Measurements from ENCODE around the gene TREH. TPM values are rescaled to one million over a fixed set of nuclear protein-coding genes. Genes with fewer than 3 reads are reported as not detected.
"Not testable (repeated sequence)": the region's sequence is repeated elsewhere in the genome, so short reads cannot be mapped to it uniquely, and the experiment has no call there.

The TREH gene
- total RNA-seq, 4 donors from 2014 or later, result not detected

- H3K36me3 ChIP-seq; H3K27me3 ChIP-seq; H3K4me3 ChIP-seq; H3K9me3 ChIP-seq; DNase-seq (ENCODE audit: low spot score in 2 of 2): not testable (repeated sequence)
- Histone ChIP-seq H3K4me1 (peaks cover 0 to 38% (median 11%) of the 10 kb centered on the region in 4 donors), H3K27ac (peak overlapping the region in 2 of 4 donors; percentile 38 to 50)
- WGBS, 2 donors, result 53 to 54% methylated on average over 10 of the region's 10 CpGs
- TF ChIP-seq POLR2A (IDR thresholded peaks at IDR 0.05), result peak in 1 of 2 donors; percentile 29
- peak in 1 of 2 donors; percentile 43 for TF ChIP-seq EP300 (IDR thresholded peaks at IDR 0.05)
These were observed 8.9 kb upstream of the TREH start for GRCh38 chr11:118688339-118688738.

- no peak for DNase-seq (ENCODE audit: low spot score in 2 of 2)
- Histone ChIP-seq H3K4me1 (peaks cover 0 to 38% (median 11%) of the 10 kb centered on the region in 4 donors), H3K9me3 (no peaks in the 10 kb centered on the region), H3K36me3 (no peaks in the 10 kb centered on the region), H3K4me3 (no peak overlapping the region), H3K27me3 (no peaks in the 10 kb centered on the region), H3K27ac (peak overlapping the region in 2 of 4 donors; percentile 38 to 50)
- no peak for TF ChIP-seq CTCF (IDR thresholded peaks at IDR 0.05)
- no peak for TF ChIP-seq EP300 (IDR thresholded peaks at IDR 0.05)
- TF ChIP-seq POLR2A (IDR thresholded peaks at IDR 0.05), result no peak
- WGBS, 2 donors, result 73 to 88% methylated on average over 5 of the region's 5 CpGs
These were observed 8.5 kb upstream of the TREH start for GRCh38 chr11:118687906-118688305.

- 86 to 97% methylated on average over 2 of the region's 2 CpGs for WGBS, 2 donors
- peaks cover 0 to 9% (median 1%) of the 10 kb centered on the region in 4 donors for H3K4me1 ChIP-seq
- DNase-seq (ENCODE audit: low spot score in 2 of 2), result no peak
- TF ChIP-seq CTCF (IDR thresholded peaks at IDR 0.05), result no peak
- no peak for TF ChIP-seq EP300 (IDR thresholded peaks at IDR 0.05)
- no peak for TF ChIP-seq POLR2A (IDR thresholded peaks at IDR 0.05)
- H3K27ac ChIP-seq, result no peak overlapping the region
- H3K4me3 ChIP-seq, result no peak overlapping the region
- no peaks in the 10 kb centered on the region for H3K36me3 ChIP-seq
- H3K9me3 ChIP-seq, result no peaks in the 10 kb centered on the region
- H3K27me3 ChIP-seq, result no peaks in the 10 kb centered on the region
These were observed 4.7 kb upstream of the TREH start for GRCh38 chr11:118684187-118684586.

- not testable (repeated sequence) for H3K27ac ChIP-seq; H3K27me3 ChIP-seq; H3K36me3 ChIP-seq; H3K9me3 ChIP-seq; DNase-seq (ENCODE audit: low spot score in 2 of 2); H3K4me3 ChIP-seq; H3K4me1 ChIP-seq
- WGBS, 2 donors, result 70 to 71% methylated on average over 6 of the region's 6 CpGs
These were observed 3.5 kb upstream of the TREH start for GRCh38 chr11:118682939-118683338.

GRCh38 chr11:118682372-118682771, 2.9 kb upstream of the TREH start:
- 89 to 97% methylated on average over 1 of the region's 1 CpG for WGBS, 2 donors
- DNase-seq (ENCODE audit: low spot score in 2 of 2), result no peak
- Histone ChIP-seq H3K4me1 (peaks cover 0 to 5% (median 0%) of the 10 kb centered on the region in 4 donors), H3K9me3 (no peaks in the 10 kb centered on the region), H3K27ac (no peak overlapping the region), H3K27me3 (no peaks in the 10 kb centered on the region), H3K4me3 (no peak overlapping the region), H3K36me3 (no peaks in the 10 kb centered on the region)
- TF ChIP-seq CTCF (IDR thresholded peaks at IDR 0.05), result no peak
- no peak for TF ChIP-seq POLR2A (IDR thresholded peaks at IDR 0.05)
- TF ChIP-seq EP300 (IDR thresholded peaks at IDR 0.05), result no peak

GRCh38 chr11:118678908-118679307, 542 bp downstream of the TREH start:
- H3K4me1 ChIP-seq; DNase-seq (ENCODE audit: low spot score in 2 of 2); H3K27me3 ChIP-seq; H3K9me3 ChIP-seq; H3K36me3 ChIP-seq; H3K4me3 ChIP-seq: not testable (repeated sequence)
- TF ChIP-seq CTCF (IDR thresholded peaks at IDR 0.05), result peak in 1 of 5 experiments; percentile 21
- 26 to 34% methylated on average over 11 of the region's 11 CpGs for WGBS, 2 donors
- H3K27ac ChIP-seq, result peak overlapping the region in 1 of 4 donors; percentile 34
